Activated CD4-positive, alpha-beta T cell treated with anti-CD3 and anti-CD28 coated beads for 36 hours (primary cell): ENCODE results near the gene VPS13D. TPM values are rescaled to one million over a fixed set of nuclear protein-coding genes. Genes with fewer than 3 reads are reported as not detected.
"Not testable (repeated sequence)": the region's sequence is repeated elsewhere in the genome, so short reads cannot be mapped to it uniquely, and the experiment has no call there.

ENCODE experiments used
- ATAC-seq: fragments of 200-7000 bp; cut with Tn5 transposase; one replicate; pipeline ENCODE4 v1.10.0; 2021; ENCODE audit warnings: mild to moderate bottlenecking, moderate library complexity
- CTCF ChIA-PET: fragments of 350-600 bp; sonication (Branson Sonifier 250); formaldehyde crosslinking; loops from one replicate; lab custom pipeline; 2021; ENCODE audit warnings: antibody characterized with exemption; lab: Charles Lee
- POLR2A ChIA-PET: fragments of 350-600 bp; sonication (Branson Sonifier 250); formaldehyde crosslinking; loops from one replicate; lab custom pipeline; 2021; ENCODE audit warnings: antibody characterized with exemption, inconsistent platforms; lab: Charles Lee
- DNase-seq: peaks from one replicate; pipeline ENCODE4 v3.0.0-alpha.2; 2020
- H3K27ac Mint-ChIP-seq: one replicate; pipeline ENCODE4 v1.8.0; 2021; ENCODE audit warnings: mixed read lengths
- H3K27me3 Mint-ChIP-seq: one replicate; pipeline ENCODE4 v1.8.0; 2021; ENCODE audit warnings: mixed read lengths
- H3K36me3 Mint-ChIP-seq: one replicate; pipeline ENCODE4 v1.8.0; 2021; ENCODE audit warnings: low read depth, mixed read lengths
- H3K4me1 Mint-ChIP-seq: one replicate; pipeline ENCODE4 v1.8.0; 2021; ENCODE audit warnings: mixed read lengths
- H3K4me3 Mint-ChIP-seq: one replicate; pipeline ENCODE4 v1.8.0; 2021; ENCODE audit warnings: mild to moderate bottlenecking, moderate library complexity, mixed read lengths
- H3K9me3 Mint-ChIP-seq: one replicate; pipeline ENCODE4 v1.8.0; 2021; ENCODE audit warnings: low read depth, mixed read lengths
- intact Hi-C, 2 experiments: fragments of 100-400 bp; cut with DNase I in 1 of 2; cut with micrococcal nuclease in 1 of 2; formaldehyde crosslinking; loops; one replicate each; pipeline versions ENCODE4 v1.14.2 to v1.15.1; 2022 to 2024; cut with DNase I, micrococcal nuclease
- total RNA-seq, 2 experiments: library from RNA; stranded (reverse); gene quantifications; one replicate each; pipeline ENCODE4 v1.2.3, GENCODE V29; 2021

The VPS13D gene
- total RNA-seq, 2 experiments from 2014 or later: 20.6 to 22.9 TPM

DNA sequence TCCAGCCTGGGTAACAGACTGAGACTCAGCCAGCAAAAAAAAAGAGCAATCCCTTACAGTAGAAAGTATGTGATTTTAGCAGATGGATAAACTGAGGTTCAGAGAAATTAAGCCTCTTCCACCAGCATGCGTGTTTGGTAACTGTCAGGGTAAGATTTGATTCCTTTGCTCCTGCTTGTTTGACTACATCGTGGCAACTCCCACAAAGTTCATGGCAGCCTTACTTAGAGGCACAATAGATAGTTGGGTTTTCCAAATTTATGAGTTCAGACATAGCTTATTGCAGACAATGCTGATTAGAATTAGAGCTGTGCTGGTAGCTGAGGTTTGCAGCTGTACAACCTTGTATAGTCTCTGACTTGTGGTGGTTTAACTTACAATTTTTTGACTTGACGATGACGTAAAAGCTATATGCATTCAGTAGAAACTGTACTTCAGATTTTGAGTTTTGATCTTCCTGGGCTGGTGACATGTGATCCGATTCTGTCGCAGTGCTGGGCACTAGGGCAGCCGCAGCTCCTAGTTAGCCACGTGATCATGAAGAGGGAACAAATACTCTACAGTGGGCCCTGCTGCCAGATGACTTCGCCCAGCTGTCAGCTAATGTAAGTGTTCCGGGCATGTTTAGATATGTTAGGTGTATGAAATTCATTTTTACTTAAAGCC, 220.4 kb downstream of the VPS13D start:
- H3K27ac Mint-ChIP-seq: peak overlapping the region; percentile 76
- peaks cover 37% of the 10 kb centered on the region for H3K36me3 Mint-ChIP-seq
- H3K27me3 Mint-ChIP-seq: peaks cover 6% of the 10 kb centered on the region
- ChIA-PET CTCF (interaction anchor here (1.2 to 1.7 kb wide), 4 partner anchors 13 to 29 kb away, joined by 4 read pairs; no protein-coding TSS in a partner anchor), POLR2A (interaction anchor here (0.6 to 1.0 kb wide), 4 partner anchors 25 to 398 kb away, joined by 3 to 8 read pairs (median 3); no protein-coding TSS in a partner anchor)
- H3K4me3 Mint-ChIP-seq: peak overlapping the region; percentile 31
- no peak for DNase-seq
- ATAC-seq: no peak
- peaks cover 81% of the 10 kb centered on the region for H3K4me1 Mint-ChIP-seq
- H3K9me3 Mint-ChIP-seq: no peaks in the 10 kb centered on the region
- intact Hi-C loops: no loop called here

DNA sequence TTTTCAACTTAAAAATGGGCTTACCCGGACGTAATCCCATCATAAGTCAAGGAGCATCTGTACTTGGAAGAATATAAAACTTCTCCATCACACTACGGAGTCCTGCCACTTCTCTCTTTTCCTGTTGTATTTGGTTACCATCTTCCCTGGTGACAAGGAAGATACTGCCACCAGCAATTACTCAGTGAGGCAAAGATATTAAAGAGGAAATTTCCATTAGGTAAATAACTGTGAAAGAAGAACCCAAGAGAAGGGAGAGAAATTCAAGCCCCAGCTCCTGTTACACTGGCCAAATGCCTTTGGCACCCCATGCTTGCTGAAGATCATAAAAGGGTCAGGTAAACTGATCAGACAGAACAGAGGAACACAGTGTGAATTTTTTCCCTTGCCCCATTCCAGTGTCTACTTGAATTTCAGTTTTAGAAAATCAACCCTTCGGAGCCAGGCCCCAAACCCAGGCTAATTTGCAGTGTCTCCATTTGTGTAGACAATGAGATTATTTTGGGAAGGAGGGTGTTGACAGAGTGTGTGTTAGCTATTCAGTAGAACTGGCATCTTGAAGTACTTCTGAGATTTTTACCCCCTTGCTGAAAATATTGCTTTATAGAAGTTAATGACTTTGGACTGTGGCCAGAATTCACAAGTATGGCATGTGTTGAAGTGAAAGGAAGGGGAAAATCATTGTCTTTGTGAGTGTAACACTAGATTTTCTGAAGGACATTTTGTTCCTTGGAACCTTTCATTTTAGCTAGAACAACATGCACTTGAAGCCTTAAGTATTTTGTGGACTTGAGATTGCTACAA, 221.1 kb downstream of the VPS13D start:
- Mint-ChIP-seq H3K4me1 (peaks cover 82% of the 10 kb centered on the region), H3K27ac (no peak overlapping the region), H3K27me3 (peaks cover 6% of the 10 kb centered on the region), H3K36me3 (peaks cover 34% of the 10 kb centered on the region), H3K9me3 (no peaks in the 10 kb centered on the region), H3K4me3 (no peak overlapping the region)
- intact Hi-C loops: no loop called here
- DNase-seq (no peak), ATAC-seq (no peak)
- CTCF ChIA-PET: interaction anchor here (0.7 to 1.7 kb wide), 5 partner anchors 12 to 208 kb away, joined by 3 to 4 read pairs (median 4); no protein-coding TSS in a partner anchor
- POLR2A ChIA-PET: interaction anchor here (0.6 to 1.0 kb wide), 2 partner anchors 57 to 168 kb away, joined by 3 read pairs; no protein-coding TSS in a partner anchor

DNA sequence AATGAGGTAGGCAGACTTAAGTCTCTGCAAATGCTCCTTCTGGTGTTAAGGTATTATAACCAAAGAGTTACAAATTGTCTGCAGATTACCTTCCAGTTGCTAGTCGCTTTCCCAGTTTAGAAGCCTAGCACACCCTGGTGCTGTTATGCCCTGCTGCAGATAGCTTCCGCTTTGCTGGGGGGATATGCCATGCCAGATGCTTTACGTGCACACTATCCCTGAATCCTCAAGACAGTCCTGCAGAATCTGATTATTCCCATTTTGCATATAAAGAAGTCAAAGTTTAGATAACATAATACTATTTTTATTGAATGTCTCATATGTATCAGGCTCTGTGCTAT, 221.7 kb downstream of the VPS13D start:
- no peak overlapping the region for H3K27ac Mint-ChIP-seq
- no peaks in the 10 kb centered on the region for H3K9me3 Mint-ChIP-seq
- ChIA-PET CTCF (interaction anchor here (1.1 to 1.7 kb wide), 3 partner anchors 12 to 26 kb away, joined by 4 read pairs; no protein-coding TSS in a partner anchor), POLR2A (no interaction called here)
- no peak for DNase-seq
- peaks cover 6% of the 10 kb centered on the region for H3K27me3 Mint-ChIP-seq
- no peak for ATAC-seq
- peaks cover 33% of the 10 kb centered on the region for H3K36me3 Mint-ChIP-seq
- intact Hi-C loops: no loop called here
- no peak overlapping the region for H3K4me3 Mint-ChIP-seq
- peaks cover 84% of the 10 kb centered on the region for H3K4me1 Mint-ChIP-seq

DNA sequence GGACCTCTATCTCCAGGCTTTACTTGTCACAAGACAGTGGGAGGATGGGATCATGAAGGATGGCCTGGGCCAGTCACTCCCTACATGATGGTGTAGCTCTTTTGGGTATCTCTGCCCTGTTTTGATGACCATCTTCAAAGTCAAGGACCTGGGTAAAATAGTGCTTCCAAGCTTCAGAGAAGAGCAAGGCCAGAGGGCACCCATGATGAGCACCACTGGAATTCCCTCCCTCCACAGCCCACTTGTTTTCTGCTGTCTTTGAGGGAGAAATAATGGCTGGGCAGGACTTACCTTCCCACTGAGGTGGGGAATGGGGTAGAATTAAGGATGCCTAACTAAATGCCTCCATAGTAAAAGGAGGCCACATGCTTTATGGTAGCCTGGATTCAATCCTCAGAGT, 222.4 kb downstream of the VPS13D start:
- Mint-ChIP-seq H3K4me3 (no peak overlapping the region), H3K27ac (no peak overlapping the region), H3K36me3 (peaks cover 33% of the 10 kb centered on the region), H3K9me3 (no peaks in the 10 kb centered on the region), H3K4me1 (peaks cover 82% of the 10 kb centered on the region), H3K27me3 (peaks cover 6% of the 10 kb centered on the region)
- ATAC-seq (no peak), DNase-seq (no peak)
- CTCF ChIA-PET: interaction anchor here (1.1 kb wide), 1 partner anchor 25 kb away, joined by 4 read pairs; no protein-coding TSS in a partner anchor
- intact Hi-C loops: no loop called here
- POLR2A ChIA-PET: no interaction called here

DNA sequence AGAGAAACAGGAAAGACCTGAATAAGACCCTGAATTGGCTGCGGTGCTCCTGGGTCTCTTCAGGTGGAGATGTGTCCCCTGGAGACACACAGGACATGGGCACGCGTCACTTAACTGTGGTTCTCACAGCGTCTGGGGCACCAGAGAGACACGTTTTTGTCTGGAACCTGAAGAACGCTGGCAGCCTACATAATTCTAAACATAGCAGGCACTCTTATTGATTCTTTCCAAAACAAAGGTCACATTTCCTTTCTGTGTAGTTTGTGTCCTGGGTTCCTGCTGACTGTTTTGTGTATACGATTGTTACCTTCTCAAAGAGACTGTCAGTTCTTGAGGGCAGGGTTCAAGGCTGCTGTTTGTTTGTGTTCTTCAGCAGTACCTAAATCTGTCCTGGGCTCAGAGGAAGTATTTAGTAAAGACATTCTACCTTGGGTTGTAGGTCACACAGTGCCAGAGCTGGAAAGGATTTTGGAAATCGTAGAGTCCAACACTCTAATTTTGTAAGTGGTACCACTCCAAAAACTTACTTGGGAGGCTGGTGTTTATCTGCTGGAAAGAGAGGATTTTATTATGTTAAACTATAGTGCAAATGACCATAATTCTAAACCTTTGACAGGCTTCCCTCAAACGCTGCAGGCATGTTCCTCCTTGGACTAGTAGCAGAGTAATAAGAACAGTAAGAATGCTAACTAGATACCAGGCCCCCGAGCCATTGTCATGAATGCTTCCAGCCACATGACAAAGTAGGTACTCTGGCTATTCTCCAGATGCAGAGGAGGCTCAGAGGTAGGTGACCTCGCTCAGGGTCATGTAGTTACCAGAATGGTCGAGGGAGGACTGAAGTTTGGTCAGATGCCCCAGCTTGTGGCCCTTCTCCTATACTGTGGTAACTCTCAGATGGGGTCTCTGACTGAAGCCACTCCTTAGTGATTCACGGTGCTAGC, 223.8 kb downstream of the VPS13D start:
- no peak overlapping the region for H3K4me3 Mint-ChIP-seq
- H3K4me1 Mint-ChIP-seq: peaks cover 76% of the 10 kb centered on the region
- H3K27me3 Mint-ChIP-seq: peaks cover 4% of the 10 kb centered on the region
- CTCF ChIA-PET: interaction anchor here (1.4 kb wide), 1 partner anchor 10 kb away, joined by 5 read pairs; no protein-coding TSS in a partner anchor
- H3K9me3 Mint-ChIP-seq: no peaks in the 10 kb centered on the region
- peaks cover 41% of the 10 kb centered on the region for H3K36me3 Mint-ChIP-seq
- ATAC-seq: no peak
- intact Hi-C loops: loop anchor here in 1 of 2 experiments (1.0 kb wide), 1 partner anchor 157 kb away; no protein-coding TSS in a partner anchor
- peak; percentile 42 for DNase-seq
- H3K27ac Mint-ChIP-seq: peak overlapping the region; percentile 24
- POLR2A ChIA-PET: no interaction called here

DNA sequence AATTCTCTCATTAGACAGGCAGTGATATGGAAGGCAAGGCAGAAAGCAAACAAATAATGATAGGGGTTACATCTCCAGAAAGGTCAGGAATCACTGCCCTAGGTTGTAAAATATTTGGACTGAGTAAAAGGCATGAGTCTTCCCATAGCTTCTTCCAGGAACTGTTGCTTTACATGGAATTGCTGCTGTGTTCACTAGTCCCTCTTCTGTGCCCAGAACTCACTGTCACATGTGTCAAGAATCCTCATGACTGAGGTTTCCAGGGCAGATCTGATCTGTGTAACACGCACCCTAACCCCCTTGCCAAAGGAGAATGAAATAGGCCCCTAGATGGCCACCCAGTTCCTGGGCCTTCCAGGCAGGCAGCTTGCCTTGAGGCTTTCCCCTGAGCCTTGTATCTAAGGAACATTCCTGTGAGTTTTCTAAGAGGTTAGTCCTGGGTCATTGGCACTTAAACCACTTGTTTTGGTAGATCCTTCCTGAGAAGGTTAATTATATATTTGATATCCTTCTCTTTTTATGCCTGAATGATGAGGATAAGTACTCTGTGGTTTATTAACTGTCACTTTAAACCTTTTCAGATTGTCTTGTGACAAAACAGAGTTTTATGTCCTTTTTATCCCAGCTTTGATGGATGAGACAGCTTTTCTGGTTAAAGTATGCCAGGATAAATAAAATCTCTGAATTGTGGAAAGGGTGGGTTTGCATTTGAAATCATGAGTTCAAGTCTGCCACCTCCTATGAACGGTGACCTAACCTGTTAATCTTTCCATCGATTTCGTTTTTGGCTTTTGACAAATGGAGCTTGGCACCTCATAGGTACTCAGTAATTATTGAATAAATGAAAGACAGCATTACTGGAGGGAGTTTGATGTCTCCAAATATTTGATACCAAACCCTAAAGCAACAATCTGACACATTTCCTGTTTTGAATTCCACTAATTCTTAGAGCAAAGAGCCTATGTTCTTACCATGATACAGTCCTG, 224.9 kb downstream of the VPS13D start:
- Mint-ChIP-seq H3K4me1 (peaks cover 69% of the 10 kb centered on the region), H3K4me3 (no peak overlapping the region), H3K9me3 (no peaks in the 10 kb centered on the region), H3K27ac (peak overlapping the region; percentile 24), H3K36me3 (peaks cover 44% of the 10 kb centered on the region), H3K27me3 (peaks cover 4% of the 10 kb centered on the region)
- no peak for ATAC-seq
- ChIA-PET POLR2A (no interaction called here), CTCF (interaction anchor here (1.4 kb wide), 1 partner anchor 9 kb away, joined by 5 read pairs; no protein-coding TSS in a partner anchor)
- DNase-seq: no peak
- intact Hi-C loops: no loop called here

DNA sequence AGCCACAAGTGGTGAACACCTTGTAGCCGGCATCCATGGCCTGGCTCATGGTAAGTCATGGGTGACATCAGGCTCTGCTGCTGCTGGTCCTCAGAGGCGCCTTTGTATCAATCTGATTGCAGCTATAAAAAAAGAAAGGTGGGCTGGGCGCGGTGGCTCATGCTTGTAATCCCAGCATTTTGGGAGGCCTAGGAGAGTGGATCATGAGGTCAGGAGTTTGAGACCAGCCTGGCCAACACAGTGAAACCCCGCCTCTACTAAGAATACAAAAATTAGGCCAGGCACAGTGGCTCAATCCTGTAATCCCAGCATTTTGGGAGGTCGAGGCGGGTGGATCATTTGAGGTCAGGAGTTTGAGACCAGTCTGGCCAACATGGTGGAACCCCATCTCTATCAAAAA, 226.3 kb downstream of the VPS13D start:
- H3K27me3 Mint-ChIP-seq, DNase-seq, H3K27ac Mint-ChIP-seq, intact Hi-C loops, ATAC-seq, H3K9me3 Mint-ChIP-seq, H3K4me3 Mint-ChIP-seq, POLR2A ChIA-PET: not testable (repeated sequence)
- Mint-ChIP-seq H3K36me3 (peaks cover 41% of the 10 kb centered on the region), H3K4me1 (peaks cover 56% of the 10 kb centered on the region)
- CTCF ChIA-PET: interaction anchor here (0.6 to 2.6 kb wide), 4 partner anchors 18 to 158 kb away, joined by 3 to 6 read pairs (median 4); no protein-coding TSS in a partner anchor

DNA sequence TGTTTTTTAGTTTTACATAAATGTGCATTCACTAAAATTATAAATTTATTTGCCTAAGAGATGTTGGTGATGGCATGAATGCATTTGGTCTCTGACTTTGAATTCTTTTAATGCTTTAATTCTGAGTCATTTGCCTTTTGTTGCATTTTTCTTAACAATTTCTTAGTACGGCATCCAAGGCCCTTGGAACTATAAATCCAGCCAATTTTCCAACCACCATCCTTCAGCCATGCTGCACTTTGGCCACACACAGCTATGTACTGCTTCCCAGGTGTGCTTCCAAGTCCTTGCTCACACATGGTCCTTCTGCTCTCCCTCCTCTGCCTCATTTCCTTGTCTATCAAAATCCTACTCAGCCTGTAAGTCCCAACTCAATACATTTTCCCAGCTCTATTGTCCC, 227.1 kb downstream of the VPS13D start:
- H3K4me1 Mint-ChIP-seq: peaks cover 49% of the 10 kb centered on the region
- H3K36me3 Mint-ChIP-seq: peaks cover 37% of the 10 kb centered on the region
- H3K4me3 Mint-ChIP-seq: no peak overlapping the region
- DNase-seq: no peak
- H3K27me3 Mint-ChIP-seq: peaks cover 2% of the 10 kb centered on the region
- ChIA-PET POLR2A (no interaction called here), CTCF (interaction anchor here (0.8 to 2.6 kb wide), 3 partner anchors 11 to 23 kb away, joined by 3 to 6 read pairs (median 4); no protein-coding TSS in a partner anchor)
- ATAC-seq: no peak
- no peak overlapping the region for H3K27ac Mint-ChIP-seq
- no peaks in the 10 kb centered on the region for H3K9me3 Mint-ChIP-seq
- intact Hi-C loops: no loop called here

DNA sequence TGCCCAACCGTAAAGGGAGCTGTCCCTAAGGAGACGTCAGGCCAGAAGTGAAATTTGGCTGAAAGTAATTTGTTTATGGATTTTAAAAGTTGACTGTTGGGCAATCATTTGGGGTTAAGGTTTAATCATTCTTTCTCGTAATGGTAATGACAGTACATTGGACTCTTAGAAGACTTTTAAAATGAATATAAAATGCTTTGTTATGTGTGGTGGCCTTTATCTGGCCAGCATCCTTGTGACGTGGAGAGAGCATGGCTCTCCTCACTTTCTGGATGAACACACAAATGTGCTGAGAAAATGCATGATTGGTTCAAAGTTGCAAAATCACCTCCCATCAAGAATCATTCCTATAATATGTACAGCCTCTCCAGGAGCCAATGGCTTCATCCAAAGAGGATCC, 227.9 kb downstream of the VPS13D start:
- no peaks in the 10 kb centered on the region for H3K9me3 Mint-ChIP-seq
- H3K4me1 Mint-ChIP-seq: peaks cover 43% of the 10 kb centered on the region
- POLR2A ChIA-PET: no interaction called here
- no peak overlapping the region for H3K27ac Mint-ChIP-seq
- H3K27me3 Mint-ChIP-seq: peaks cover under 1% of the 10 kb centered on the region
- no peak overlapping the region for H3K4me3 Mint-ChIP-seq
- CTCF ChIA-PET: interaction anchor here (0.8 to 2.6 kb wide), 2 partner anchors 10 to 20 kb away, joined by 3 to 6 read pairs; no protein-coding TSS in a partner anchor
- DNase-seq (no peak), ATAC-seq (no peak)
- peaks cover 33% of the 10 kb centered on the region for H3K36me3 Mint-ChIP-seq
- intact Hi-C loops: no loop called here

DNA sequence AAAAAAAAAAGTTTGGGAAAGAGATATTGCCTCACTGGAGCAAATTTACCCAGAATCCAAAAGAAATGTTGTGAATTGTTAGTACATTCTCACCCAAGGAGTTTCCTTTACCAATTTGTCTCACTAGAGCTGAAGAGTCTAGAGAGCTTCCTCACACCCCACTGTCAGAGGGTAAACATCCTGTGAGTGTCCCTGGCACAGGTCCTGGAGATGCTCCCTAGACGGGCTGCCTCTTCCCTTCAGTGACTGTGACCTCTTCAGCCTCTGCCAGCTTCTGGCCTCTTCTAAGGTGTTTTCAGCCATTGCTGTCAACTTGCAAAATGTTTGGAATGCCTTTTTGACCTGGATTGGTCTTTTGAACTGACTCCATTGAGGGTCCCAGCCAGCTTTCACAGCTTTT, 228.7 kb downstream of the VPS13D start:
- DNase-seq (no peak), ATAC-seq (no peak)
- Mint-ChIP-seq H3K4me1 (peaks cover 35% of the 10 kb centered on the region), H3K4me3 (no peak overlapping the region), H3K36me3 (peaks cover 32% of the 10 kb centered on the region), H3K9me3 (no peaks in the 10 kb centered on the region), H3K27ac (no peak overlapping the region), H3K27me3 (no peaks in the 10 kb centered on the region)
- CTCF ChIA-PET: interaction anchor here (0.6 to 0.7 kb wide), 4 partner anchors 11 to 963 kb away, joined by 3 to 4 read pairs (median 3); no protein-coding TSS in a partner anchor
- intact Hi-C loops: no loop called here
- POLR2A ChIA-PET: interaction anchor here (0.7 kb wide), 1 partner anchor 14 kb away, joined by 3 read pairs; no protein-coding TSS in a partner anchor
